Kasumi-1 (cell line): ENCODE results near the gene PSMC1.

Experiments
- DNase-seq, 2 experiments: peaks; one replicate each; lab custom pipeline; 2025; lab: John Stamatoyannopoulos, UW

Gene PSMC1

GRCh38 chr14:90302529-90303303 lies 46.4 kb downstream of the PSMC1 start:
- no peak for DNase-seq

GRCh38 chr14:90303473-90303872 lies 47.1 kb downstream of the PSMC1 start:
- no peak for DNase-seq

GRCh38 chr14:90304502-90304901 lies 48.1 kb downstream of the PSMC1 start:
- DNase-seq = no peak

- no peak for DNase-seq
Observed at GRCh38 chr14:90305176-90305601, 48.8 kb downstream of the PSMC1 start.

GRCh38 chr14:90308561-90308960 lies 52.2 kb downstream of the PSMC1 start:
- no peak for DNase-seq

GRCh38 chr14:90317286-90317685 lies 60.9 kb downstream of the PSMC1 start:
- DNase-seq = no peak

GRCh38 chr14:90318016-90318415 lies 61.7 kb downstream of the PSMC1 start:
- no peak for DNase-seq

GRCh38 chr14:90319173-90319572 lies 62.8 kb downstream of the PSMC1 start:
- no peak for DNase-seq

GRCh38 chr14:90319634-90320541 lies 63.5 kb downstream of the PSMC1 start:
- DNase-seq = no peak

- no peak for DNase-seq
Observed at GRCh38 chr14:90321891-90322290, 65.5 kb downstream of the PSMC1 start.
